H1 (cell line): ENCODE measurements around the gene KAT2A. TPM values are rescaled to one million over a fixed set of nuclear protein-coding genes. Genes with fewer than 3 reads are reported as not detected.

Source experiments
- ASH2L ChIP-seq: fragments of 200-600, 300-600 bp; sonication (generic); IDR thresholded peaks from one replicate; pipeline ENCODE4 v1.7.1; 2017; ENCODE audit warnings: low read length
- BACH1 ChIP-seq: IDR thresholded peaks from 2 replicates; pipeline ENCODE4 v1.6.1; 2012; ENCODE audit warnings: low read length, improper control_type of control experiment
- CHD7 ChIP-seq: fragments of 300-600 bp; sonication (generic); IDR thresholded peaks from 2 replicates; pipeline ENCODE4 v1.7.1; 2012; ENCODE audit warnings: low read length, moderate library complexity, mild to moderate bottlenecking, inconsistent platforms; ENCODE audit not compliant: insufficient replicate concordance
- polyA plus RNA-seq, 7 experiments: library from polyadenylated mRNA; depleted of rRNA in 3 of 7; stranded (reverse) in 5 of 7; unstranded in 2 of 7; fragments of >200 nt in 5 of 7; fragments of 200-250 nt in 2 of 7; gene quantifications; 1 replicate in 5 of 7; 2 replicates in 1 of 7; 4 replicates in 1 of 7; pipeline versions ENCODE4 v1.2.1 to v1.2.3, GENCODE V29; 2011 to 2013; ENCODE audit warnings: missing spikeins in 2 of 7, mixed read lengths in 2 of 7
- total RNA-seq: library from RNA; stranded (reverse); fragmentation: NEBNext Ultra II Directional; extraction: Animal tissue kit (Norgen Biotek cat#: 25700); gene quantifications from 2 replicates; pipeline ENCODE4 v1.2.1, GENCODE V29; 2021

Gene KAT2A
- total and polyA plus RNA-seq, 2 of the 8 experiments (the other 6 are each of a cell fraction or from before 2014, with no cell fraction given): 34.2 to 40.1 TPM

- peak; percentile 59 for TF ChIP-seq BACH1
- TF ChIP-seq ASH2L: peak; percentile 2
- TF ChIP-seq CHD7: no peak
Observed at GRCh38 chr17:42107597-42108576, 13.3 kb downstream of the KAT2A start (continued).
